Activated CD8-positive, alpha-beta T cell treated with anti-CD3 and anti-CD28 coated beads for 36 hours (primary cell): ENCODE results near the gene VIT. TPM values are rescaled to one million over a fixed set of nuclear protein-coding genes. Genes with fewer than 3 reads are reported as not detected.

Source experiments
- ATAC-seq: fragments of 200-7000 bp; cut with Tn5 transposase; one replicate; pipeline ENCODE4 v1.10.0; 2021; ENCODE audit warnings: mild to moderate bottlenecking, moderate library complexity
- CTCF ChIA-PET: fragments of 350-600 bp; sonication (Branson Sonifier 250); formaldehyde crosslinking; loops from one replicate; lab custom pipeline; 2021; ENCODE audit warnings: antibody characterized with exemption; lab: Charles Lee
- POLR2A ChIA-PET: fragments of 350-600 bp; sonication (Branson Sonifier 250); formaldehyde crosslinking; loops from one replicate; lab custom pipeline; 2021; ENCODE audit warnings: antibody characterized with exemption; lab: Charles Lee
- DNase-seq: peaks from one replicate; pipeline ENCODE4 v3.0.0-alpha.2; 2020
- H3K27ac Mint-ChIP-seq: one replicate; pipeline ENCODE4 v1.8.0; 2021; ENCODE audit warnings: mild to moderate bottlenecking, mixed read lengths
- H3K27me3 Mint-ChIP-seq: one replicate; pipeline ENCODE4 v1.8.0; 2021; ENCODE audit warnings: mixed read lengths
- H3K36me3 Mint-ChIP-seq: one replicate; pipeline ENCODE4 v1.8.0; 2021; ENCODE audit warnings: low read depth, mixed read lengths
- H3K4me1 Mint-ChIP-seq: one replicate; pipeline ENCODE4 v1.8.0; 2021; ENCODE audit warnings: low read depth, mixed read lengths
- H3K4me3 Mint-ChIP-seq: one replicate; pipeline ENCODE4 v1.8.0; 2021; ENCODE audit warnings: mild to moderate bottlenecking, moderate library complexity, mixed read lengths
- H3K9me3 Mint-ChIP-seq: one replicate; pipeline ENCODE4 v1.8.0; 2021; ENCODE audit warnings: mixed read lengths
- CTCF ChIP-seq: fragments of 200-600 bp; IDR thresholded peaks from one replicate; pipeline ENCODE4 v1.8.0; 2022; ENCODE audit warnings: antibody characterized with exemption, mild to moderate bottlenecking
- intact Hi-C: fragments of 100-400 bp; cut with micrococcal nuclease; formaldehyde crosslinking; loops from one replicate; pipeline ENCODE4 v1.10.0; 2022
- total RNA-seq, 2 experiments: library from RNA; stranded (reverse); gene quantifications; one replicate each; pipeline ENCODE4 v1.2.3, GENCODE V29; 2021

Gene VIT
- total RNA-seq, 2 experiments from 2014 or later, result not detected

- Mint-ChIP-seq H3K4me1 (peaks cover 13% of the 10 kb centered on the region), H3K27me3 (no peaks in the 10 kb centered on the region), H3K27ac (no peak overlapping the region), H3K36me3 (peaks cover 29% of the 10 kb centered on the region), H3K4me3 (no peak overlapping the region), H3K9me3 (no peaks in the 10 kb centered on the region)
- ChIA-PET CTCF (interaction anchor here (1.4 kb wide), 1 partner anchor 76 kb away, joined by 3 read pairs; no protein-coding TSS in a partner anchor), POLR2A (interaction anchor here (0.6 kb wide), 1 partner anchor 596 kb away, joined by 3 read pairs; no protein-coding TSS in a partner anchor)
- no peak for DNase-seq
- intact Hi-C loops, result no loop called here
- ATAC-seq, result no peak
- TF ChIP-seq CTCF, result no peak
These were observed 158.9 kb downstream of the VIT start for GRCh38 chr2:36855429-36855828.

- H3K36me3 Mint-ChIP-seq, result peaks cover 30% of the 10 kb centered on the region
These were observed 161.2 kb downstream of the VIT start for GRCh38 chr2:36857713-36858112.

GRCh38 chr2:36858551-36859365 is 162.3 kb downstream of the VIT start:
- peaks cover 2% of the 10 kb centered on the region for H3K9me3 Mint-ChIP-seq
- ChIA-PET CTCF (no interaction called here), POLR2A (no interaction called here)
- no peak overlapping the region for H3K4me3 Mint-ChIP-seq
- peak overlapping the region; percentile 56 for H3K27ac Mint-ChIP-seq
- H3K27me3 Mint-ChIP-seq, result no peaks in the 10 kb centered on the region
- no peak for TF ChIP-seq CTCF
- peak; percentile 86 for ATAC-seq
- H3K36me3 Mint-ChIP-seq, result peaks cover 37% of the 10 kb centered on the region
- no peak for DNase-seq
- H3K4me1 Mint-ChIP-seq, result peaks cover 13% of the 10 kb centered on the region
- intact Hi-C loops, result no loop called here

More at GRCh38 chr2:36857713-36858112, 161.2 kb downstream of the VIT start:
- TF ChIP-seq CTCF, result no peak
- POLR2A ChIA-PET, result no interaction called here
- DNase-seq (no peak), ATAC-seq (no peak)
- CTCF ChIA-PET, result no interaction called here
- Mint-ChIP-seq H3K27ac (no peak overlapping the region), H3K4me3 (no peak overlapping the region), H3K27me3 (no peaks in the 10 kb centered on the region), H3K4me1 (peaks cover 13% of the 10 kb centered on the region), H3K9me3 (peaks cover 2% of the 10 kb centered on the region)
- intact Hi-C loops, result no loop called here

- ATAC-seq, result no peak
- TF ChIP-seq CTCF, result no peak
- intact Hi-C loops, result no loop called here
- H3K4me3 Mint-ChIP-seq, result no peak overlapping the region
- H3K27ac Mint-ChIP-seq, result peak overlapping the region; percentile 56
- CTCF ChIA-PET, result no interaction called here
- peaks cover 2% of the 10 kb centered on the region for H3K9me3 Mint-ChIP-seq
- peaks cover 13% of the 10 kb centered on the region for H3K4me1 Mint-ChIP-seq
- POLR2A ChIA-PET, result no interaction called here
- peaks cover 35% of the 10 kb centered on the region for H3K36me3 Mint-ChIP-seq
- H3K27me3 Mint-ChIP-seq, result no peaks in the 10 kb centered on the region
- no peak for DNase-seq
These were observed 162.9 kb downstream of the VIT start for GRCh38 chr2:36859366-36859792.

GRCh38 chr2:36861896-36862295 is 165.4 kb downstream of the VIT start:
- peaks cover 45% of the 10 kb centered on the region for H3K36me3 Mint-ChIP-seq
- H3K27ac Mint-ChIP-seq, result no peak overlapping the region
- no peak for DNase-seq
- no peak for ATAC-seq
- H3K4me3 Mint-ChIP-seq, result no peak overlapping the region
- intact Hi-C loops, result no loop called here
- TF ChIP-seq CTCF, result no peak
- peaks cover 13% of the 10 kb centered on the region for H3K4me1 Mint-ChIP-seq
- CTCF ChIA-PET, result no interaction called here
- peaks cover 2% of the 10 kb centered on the region for H3K9me3 Mint-ChIP-seq
- POLR2A ChIA-PET, result no interaction called here
- H3K27me3 Mint-ChIP-seq, result no peaks in the 10 kb centered on the region
